HG03045 (cell line): ENCODE data around the gene IGFBP2.

Source experiments
- ATAC-seq: cut with Tn5 transposase; IDR thresholded peaks from one replicate; pipeline ENCODE4 v1.9.1; 2021; ENCODE audit warnings: mild to moderate bottlenecking, moderate library complexity; ENCODE audit not compliant: unreplicated experiment

The IGFBP2 gene

DNA sequence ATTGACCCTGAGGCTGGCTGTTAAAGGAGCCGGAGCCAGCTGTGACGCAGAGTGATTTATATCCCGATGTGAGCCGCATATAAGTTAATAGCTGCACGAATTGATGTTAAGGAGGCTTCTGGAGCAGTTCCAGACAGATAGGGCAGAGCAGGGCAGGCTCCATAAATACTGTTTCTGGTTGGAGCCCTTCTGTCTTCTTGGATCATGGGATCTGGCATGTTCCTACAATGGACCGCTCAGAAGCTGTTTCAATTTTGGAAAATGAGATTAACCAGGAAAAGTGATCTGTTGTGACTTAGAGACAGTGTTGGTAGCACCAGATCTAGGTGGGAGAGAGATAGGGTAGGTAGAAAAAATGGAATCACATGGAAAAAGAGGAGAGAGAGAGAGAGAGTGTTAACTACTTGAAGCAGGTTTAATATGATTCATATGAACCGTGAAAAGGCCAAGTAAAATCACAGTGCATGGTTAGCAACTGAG is 66.9 kb downstream of the IGFBP2 start:
- no peak for ATAC-seq

DNA sequence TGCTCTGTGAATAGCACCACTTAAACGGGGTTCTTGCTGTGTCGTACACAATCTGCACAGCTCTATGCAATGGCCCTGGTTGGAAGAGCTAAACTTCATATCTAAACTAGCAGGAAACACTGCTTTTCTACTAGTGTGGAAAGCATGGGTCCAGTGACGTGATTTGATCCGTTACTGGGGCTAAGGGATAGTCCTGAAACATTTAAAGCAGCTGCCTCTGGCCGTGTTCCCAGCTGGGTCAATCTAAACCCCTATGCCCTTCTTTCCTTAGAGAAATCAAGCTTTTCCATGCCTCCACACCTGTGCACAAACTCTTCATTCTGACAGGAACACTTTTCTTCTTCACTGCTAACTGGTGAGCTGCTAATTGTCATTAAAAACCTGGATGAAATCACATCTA is 67.6 kb downstream of the IGFBP2 start:
- no peak for ATAC-seq

DNA sequence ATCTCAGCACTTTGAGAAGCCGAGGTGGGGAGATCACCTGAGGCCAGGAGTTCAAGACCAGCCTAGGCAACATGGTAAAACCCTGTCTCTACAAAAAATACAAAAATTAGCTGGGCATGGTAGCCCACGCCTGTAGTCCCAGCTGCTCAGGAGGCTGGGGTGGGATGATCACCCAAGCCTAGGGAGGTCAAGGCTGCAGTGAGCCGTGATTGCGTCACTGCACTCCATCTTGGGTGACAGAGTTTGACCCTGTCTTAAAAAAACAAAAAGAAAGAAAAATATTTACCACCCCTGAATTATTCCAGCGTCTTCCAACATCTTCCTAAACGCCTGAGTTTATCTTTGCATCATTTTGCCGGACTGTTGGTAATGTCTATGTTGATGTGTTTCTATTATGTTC is 68.3 kb downstream of the IGFBP2 start:
- ATAC-seq, result no peak

DNA sequence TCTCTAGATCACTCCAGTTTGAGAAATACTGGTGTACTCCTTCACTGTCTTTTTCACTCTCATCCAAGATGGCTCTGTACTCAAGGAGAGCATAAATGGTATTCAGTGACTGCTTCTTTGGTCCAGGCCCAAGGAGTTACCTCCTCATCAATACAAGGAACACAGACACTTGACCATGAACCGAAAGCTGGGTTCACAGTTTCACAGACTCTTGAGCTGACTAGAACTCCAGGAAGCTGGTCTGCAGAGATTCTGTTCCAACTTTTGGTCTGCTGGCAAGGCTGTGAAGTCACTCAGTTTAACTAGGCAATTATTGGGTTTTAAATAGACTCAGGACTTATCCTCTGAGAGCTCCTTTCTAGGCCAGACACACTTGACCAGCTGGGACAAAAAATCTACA is 69.5 kb downstream of the IGFBP2 start:
- ATAC-seq, result no peak

DNA sequence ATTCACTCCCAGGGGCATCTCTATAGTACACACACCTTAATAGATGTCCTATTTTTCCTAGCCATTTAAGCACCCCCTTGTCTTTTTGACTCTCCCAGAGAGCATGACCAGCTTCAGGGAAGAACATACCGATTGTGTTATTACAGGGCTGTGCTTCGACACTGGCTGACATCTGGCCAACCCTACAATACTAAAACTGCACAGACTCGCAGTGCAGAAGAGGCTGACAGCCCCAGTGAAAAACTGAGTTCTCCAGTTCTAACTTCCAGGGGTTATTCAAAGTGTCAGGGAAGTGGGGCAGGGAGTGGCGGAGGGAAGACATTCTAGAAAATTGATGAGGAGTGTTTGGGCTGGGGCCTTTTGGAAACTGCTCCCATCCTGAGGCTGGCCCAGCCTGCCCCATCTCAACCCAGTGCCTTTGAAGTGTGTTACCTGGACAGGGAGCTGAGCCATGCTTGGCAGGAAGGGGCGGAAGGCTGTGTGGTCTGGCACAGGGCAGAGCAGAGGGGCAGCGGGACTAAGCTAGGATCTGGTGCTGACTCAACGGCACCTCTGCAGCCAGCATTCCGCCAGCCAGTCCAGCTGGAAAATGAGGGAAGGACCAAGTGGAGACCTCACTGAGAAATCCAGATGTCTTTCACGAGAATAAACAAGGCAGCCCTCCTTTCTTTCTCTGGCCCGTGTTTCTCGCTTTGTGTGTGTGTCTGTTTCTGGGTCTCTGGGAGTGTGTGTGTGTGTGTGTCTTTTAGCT is 77.5 kb downstream of the IGFBP2 start:
- ATAC-seq, result no peak

DNA sequence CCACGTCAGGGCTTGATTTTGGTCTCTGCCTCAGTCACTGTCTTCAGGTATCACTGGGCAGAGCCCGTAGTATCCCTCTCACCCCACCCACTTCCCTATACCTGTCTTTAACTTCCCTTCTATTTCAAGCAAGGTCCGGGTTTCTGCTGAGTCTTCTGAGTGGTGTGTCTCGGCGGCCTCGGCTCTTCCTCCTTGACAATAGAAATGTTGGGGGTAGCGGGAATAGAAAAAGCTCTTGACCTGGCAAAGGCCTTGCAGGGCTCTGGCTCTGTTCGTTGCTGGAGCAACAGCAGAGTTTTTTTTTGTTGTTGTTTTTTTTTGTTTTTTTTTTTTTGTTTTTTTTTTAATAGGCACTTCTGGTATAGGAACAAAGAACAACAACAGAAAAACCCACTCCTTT is 78.1 kb downstream of the IGFBP2 start:
- no peak for ATAC-seq

DNA sequence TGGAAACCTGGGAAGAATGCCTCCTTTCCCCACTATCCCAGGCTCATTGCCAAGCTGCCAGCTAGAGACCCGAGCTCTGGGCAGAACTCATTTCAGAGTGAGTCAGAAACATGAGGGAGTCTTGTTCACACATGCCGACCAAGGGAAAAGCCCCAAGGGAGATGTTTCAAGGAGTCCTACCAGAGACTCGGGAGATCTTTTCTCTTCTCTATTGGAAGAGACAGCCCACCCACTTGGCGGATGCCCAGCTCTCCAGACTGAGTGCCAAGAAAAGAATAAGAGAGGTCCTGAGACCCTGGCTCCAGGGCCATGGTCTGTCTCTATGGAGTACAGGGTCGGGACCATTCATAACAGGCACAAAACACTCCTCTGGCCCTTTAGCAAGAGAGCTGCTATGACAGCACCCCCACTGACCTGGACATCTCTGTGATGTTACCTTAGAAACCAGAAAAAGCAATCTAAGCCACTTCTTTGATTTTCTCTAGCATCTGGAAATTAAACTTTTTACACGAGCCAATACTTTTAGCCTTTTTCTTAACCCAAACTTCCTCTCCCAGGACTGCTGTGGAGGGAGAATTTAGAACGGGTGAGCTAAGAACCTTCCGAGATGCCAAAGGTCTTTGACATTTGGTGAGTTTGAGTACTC is 80.6 kb downstream of the IGFBP2 start:
- ATAC-seq, result no peak
